ENCODE data around the gene NEBL.

GRCh38 chr10:20912969-20913368, 15.9 kb upstream of the NEBL start:
- TF ChIP-seq POLR2A (IDR thresholded peaks at IDR 0.05) = no peak
- no peak for TF ChIP-seq EP300 (IDR thresholded peaks at IDR 0.05)
